Measurements from ENCODE around the gene EXOG.

DNA sequence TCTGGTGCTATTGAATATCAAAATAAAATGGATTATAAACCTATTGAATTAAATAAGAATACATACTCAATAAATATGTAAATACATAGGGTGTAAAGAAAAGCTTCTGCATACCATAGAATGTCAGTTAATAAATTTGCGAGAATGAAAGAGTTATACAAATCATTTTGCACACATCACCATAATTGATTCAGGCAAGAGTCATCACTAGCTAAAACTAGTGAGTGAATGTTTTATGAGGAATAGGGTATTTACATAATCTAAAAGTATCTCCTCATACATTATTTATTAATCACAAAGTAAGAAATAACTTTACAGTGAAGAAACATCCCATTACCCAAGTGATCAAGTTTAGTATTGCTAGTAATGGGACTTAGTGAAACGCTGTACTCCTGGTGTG is 13.6 kb downstream of the EXOG start:
- TF ChIP-seq, protein P1, sequence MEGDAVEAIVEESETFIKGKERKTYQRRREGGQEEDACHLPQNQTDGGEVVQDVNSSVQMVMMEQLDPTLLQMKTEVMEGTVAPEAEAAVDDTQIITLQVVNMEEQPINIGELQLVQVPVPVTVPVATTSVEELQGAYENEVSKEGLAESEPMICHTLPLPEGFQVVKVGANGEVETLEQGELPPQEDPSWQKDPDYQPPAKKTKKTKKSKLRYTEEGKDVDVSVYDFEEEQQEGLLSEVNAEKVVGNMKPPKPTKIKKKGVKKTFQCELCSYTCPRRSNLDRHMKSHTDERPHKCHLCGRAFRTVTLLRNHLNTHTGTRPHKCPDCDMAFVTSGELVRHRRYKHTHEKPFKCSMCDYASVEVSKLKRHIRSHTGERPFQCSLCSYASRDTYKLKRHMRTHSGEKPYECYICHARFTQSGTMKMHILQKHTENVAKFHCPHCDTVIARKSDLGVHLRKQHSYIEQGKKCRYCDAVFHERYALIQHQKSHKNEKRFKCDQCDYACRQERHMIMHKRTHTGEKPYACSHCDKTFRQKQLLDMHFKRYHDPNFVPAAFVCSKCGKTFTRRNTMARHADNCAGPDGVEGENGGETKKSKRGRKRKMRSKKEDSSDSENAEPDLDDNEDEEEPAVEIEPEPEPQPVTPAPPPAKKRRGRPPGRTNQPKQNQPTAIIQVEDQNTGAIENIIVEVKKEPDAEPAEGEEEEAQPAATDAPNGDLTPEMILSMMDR (IDR thresholded peaks at IDR 0.05), result no peak
- TF ChIP-seq POLR2A (IDR thresholded peaks at IDR 0.05), result no peak
